RWPE1 (cell line): Measurements from ENCODE around the gene MADD.

ENCODE experiments used
- CTCF ChIA-PET: fragments of 350-600 bp; sonication (Branson Sonifier 250); formaldehyde crosslinking; extraction: SDS; loops from one replicate; lab custom pipeline; 2021; lab: Yijun Ruan, JAX
- POLR2A ChIA-PET: fragments of 400-600 bp; formaldehyde crosslinking; extraction: SDS; loops from one replicate; lab custom pipeline; 2020; ENCODE audit warnings: antibody characterized with exemption; ENCODE audit not compliant: low non-redundant PET; lab: Yijun Ruan, JAX
- DNase-seq: peaks from one replicate; pipeline ENCODE4 v3.0.0; 2012; ENCODE audit warnings: low spot score
- H3K27ac ChIP-seq: fragments of 450-650 bp; 2 replicates; pipeline ENCODE4 v1.5.1; 2017
- CTCF ChIP-seq: fragments of 450-650 bp; conservative IDR thresholded peaks from 2 replicates; pipeline ENCODE4 v1.5.1; 2017; ENCODE audit warnings: low read depth, mild to moderate bottlenecking

MADD gene

DNA sequence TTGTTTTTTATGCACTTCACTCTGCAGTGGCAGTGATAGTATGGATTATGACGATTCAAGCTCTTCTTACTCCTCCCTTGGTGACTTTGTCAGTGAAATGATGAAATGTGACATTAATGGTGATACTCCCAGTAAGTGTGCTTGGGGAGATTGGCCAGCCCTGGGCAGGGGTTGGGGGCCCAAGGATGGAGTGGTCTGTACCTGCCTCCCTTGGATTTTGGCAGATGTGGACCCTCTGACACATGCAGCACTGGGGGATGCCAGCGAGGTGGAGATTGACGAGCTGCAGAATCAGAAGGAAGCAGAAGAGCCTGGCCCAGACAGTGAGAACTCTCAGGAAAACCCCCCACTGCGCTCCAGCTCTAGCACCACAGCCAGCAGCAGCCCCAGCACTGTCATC, 14.2 kb downstream of the MADD start:
- ChIA-PET POLR2A (no interaction called here), CTCF (no interaction called here)
- no peak for TF ChIP-seq CTCF
- no peak overlapping the region for H3K27ac ChIP-seq
- DNase-seq, result no peak

- TF ChIP-seq CTCF, result no peak
- ChIA-PET CTCF (no interaction called here), POLR2A (interaction anchor here (0.5 kb wide), 1 partner anchor 67 kb away, joined by 4 read pairs; no protein-coding TSS in a partner anchor)
These were observed 16.2 kb downstream of the MADD start for GRCh38 chr11:47285969-47286770.

GRCh38 chr11:47288066-47288465, 18.1 kb downstream of the MADD start:
- DNase-seq, result no peak
- no peak overlapping the region for H3K27ac ChIP-seq
- TF ChIP-seq CTCF, result no peak
- CTCF ChIA-PET, result interaction anchor here (0.6 kb wide), 1 partner anchor 152 kb away, joined by 6 read pairs; no protein-coding TSS in a partner anchor
- POLR2A ChIA-PET, result no interaction called here

More at GRCh38 chr11:47285969-47286770, 16.2 kb downstream of the MADD start:
- DNase-seq, result no peak
- no peak overlapping the region for H3K27ac ChIP-seq

GRCh38 chr11:47289856-47290255, 19.9 kb downstream of the MADD start:
- CTCF ChIA-PET, result interaction anchor here (0.6 kb wide), 1 partner anchor 202 kb away, joined by 4 read pairs; no protein-coding TSS in a partner anchor
- no peak for DNase-seq
- no peak for TF ChIP-seq CTCF
- POLR2A ChIA-PET, result interaction anchor here (0.5 kb wide), 1 partner anchor 18 kb away, joined by 4 read pairs; no protein-coding TSS in a partner anchor
- no peak overlapping the region for H3K27ac ChIP-seq

DNA sequence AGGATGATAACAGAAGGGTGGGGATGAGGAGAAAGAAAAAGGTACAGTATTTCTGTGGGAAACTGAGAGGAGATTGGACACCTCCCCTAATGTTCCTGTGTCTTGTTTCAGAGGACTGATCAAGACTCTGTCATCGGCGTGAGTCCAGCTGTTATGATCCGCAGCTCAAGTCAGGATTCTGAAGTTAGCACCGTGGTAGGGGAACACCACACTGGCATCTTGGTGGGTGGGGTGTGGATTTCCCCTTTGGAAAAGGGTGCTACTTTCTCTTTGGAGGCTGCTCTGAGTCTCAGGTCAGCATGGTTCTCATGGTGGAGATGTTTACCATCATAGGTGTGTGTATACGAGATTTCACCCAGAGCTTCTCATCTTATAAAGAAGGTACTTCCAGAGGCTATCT, 25.5 kb downstream of the MADD start:
- no peak for DNase-seq
- TF ChIP-seq CTCF, result no peak
- H3K27ac ChIP-seq, result no peak overlapping the region
- POLR2A ChIA-PET, result no interaction called here
- CTCF ChIA-PET, result interaction anchor here (0.7 kb wide), 1 partner anchor 67 kb away, joined by 3 read pairs; no protein-coding TSS in a partner anchor

GRCh38 chr11:47296045-47296444, 26.1 kb downstream of the MADD start:
- ChIA-PET POLR2A (no interaction called here), CTCF (interaction anchor here (0.6 to 0.7 kb wide), 3 partner anchors 64 to 512 kb away, joined by 3 to 5 read pairs (median 3); no protein-coding TSS in a partner anchor)
- DNase-seq, result no peak
- TF ChIP-seq CTCF, result no peak
- no peak overlapping the region for H3K27ac ChIP-seq
